ENCODE data around the gene BRINP2.

The BRINP2 gene

DNA sequence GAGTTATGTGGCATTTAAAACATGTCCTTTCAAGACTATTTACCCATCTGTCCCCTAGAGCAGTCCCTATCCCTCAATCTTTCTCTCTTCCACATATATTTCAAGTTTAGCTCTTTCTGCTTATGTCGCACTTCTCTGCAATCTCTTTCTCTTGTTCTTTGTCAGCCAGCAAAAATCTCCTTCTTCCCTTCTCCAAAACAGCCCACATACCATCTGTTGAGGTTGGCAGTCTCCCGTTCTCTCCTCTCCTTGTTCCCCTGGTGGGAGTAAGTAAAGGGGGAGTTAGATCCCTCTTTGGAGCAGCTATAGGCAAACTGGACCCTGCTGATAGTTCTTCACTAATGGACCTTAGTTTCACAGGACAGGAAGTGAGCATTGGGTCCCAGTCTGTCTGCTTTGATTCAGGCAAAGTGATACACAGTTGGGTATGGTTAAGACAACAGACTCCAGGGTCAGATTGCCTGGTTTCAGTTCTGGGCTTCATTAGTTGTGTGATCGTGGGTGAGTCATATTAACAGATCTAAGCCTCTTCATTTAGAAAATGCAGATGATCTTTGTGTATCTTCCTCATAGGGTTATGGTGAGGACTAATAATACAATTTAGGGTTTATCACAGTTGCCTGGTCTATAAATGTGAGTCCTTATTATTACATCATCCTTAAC lies 19.7 kb downstream of the BRINP2 start:
- Histone ChIP-seq H3K27me3 (no peaks in the 10 kb centered on the region), H3K4me1 (ENCODE audit: control insufficient read depth in 1 of 2, insufficient read depth in 1 of 2, low read depth in 1 of 2, low read length in 1 of 2) (no peaks in the 10 kb centered on the region), H3K36me3 (no peaks in the 10 kb centered on the region), H3K9me3 (no peaks in the 10 kb centered on the region), H3K27ac (no peak overlapping the region), H3K4me3 (ENCODE audit: low read depth in 1 of 2, low read length in 1 of 2) (no peak overlapping the region)
- TF ChIP-seq, protein P1, sequence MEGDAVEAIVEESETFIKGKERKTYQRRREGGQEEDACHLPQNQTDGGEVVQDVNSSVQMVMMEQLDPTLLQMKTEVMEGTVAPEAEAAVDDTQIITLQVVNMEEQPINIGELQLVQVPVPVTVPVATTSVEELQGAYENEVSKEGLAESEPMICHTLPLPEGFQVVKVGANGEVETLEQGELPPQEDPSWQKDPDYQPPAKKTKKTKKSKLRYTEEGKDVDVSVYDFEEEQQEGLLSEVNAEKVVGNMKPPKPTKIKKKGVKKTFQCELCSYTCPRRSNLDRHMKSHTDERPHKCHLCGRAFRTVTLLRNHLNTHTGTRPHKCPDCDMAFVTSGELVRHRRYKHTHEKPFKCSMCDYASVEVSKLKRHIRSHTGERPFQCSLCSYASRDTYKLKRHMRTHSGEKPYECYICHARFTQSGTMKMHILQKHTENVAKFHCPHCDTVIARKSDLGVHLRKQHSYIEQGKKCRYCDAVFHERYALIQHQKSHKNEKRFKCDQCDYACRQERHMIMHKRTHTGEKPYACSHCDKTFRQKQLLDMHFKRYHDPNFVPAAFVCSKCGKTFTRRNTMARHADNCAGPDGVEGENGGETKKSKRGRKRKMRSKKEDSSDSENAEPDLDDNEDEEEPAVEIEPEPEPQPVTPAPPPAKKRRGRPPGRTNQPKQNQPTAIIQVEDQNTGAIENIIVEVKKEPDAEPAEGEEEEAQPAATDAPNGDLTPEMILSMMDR (IDR thresholded peaks at IDR 0.05) = no peak

DNA sequence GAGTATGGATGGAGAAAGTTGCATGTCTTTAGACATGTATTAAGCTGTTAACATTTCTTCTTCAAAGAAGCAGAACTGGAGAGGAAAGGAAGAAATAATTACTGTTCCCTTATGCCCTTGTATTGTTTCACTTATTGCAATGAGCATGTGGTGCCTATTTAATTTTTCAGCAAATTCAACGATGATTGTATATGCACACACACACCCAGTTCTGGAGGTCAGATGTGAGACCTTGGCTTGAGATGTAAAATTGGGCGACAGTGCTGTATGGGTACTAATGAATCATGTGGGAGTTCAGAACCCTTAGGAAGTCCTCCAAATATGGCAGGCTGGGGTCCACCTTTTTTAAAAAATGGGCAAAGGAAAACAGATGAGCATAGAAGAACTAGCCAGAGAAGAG lies 27.5 kb downstream of the BRINP2 start:
- Histone ChIP-seq H3K27ac (no peak overlapping the region), H3K9me3 (no peaks in the 10 kb centered on the region), H3K4me1 (ENCODE audit: control insufficient read depth in 1 of 2, insufficient read depth in 1 of 2, low read depth in 1 of 2, low read length in 1 of 2) (no peaks in the 10 kb centered on the region), H3K27me3 (no peaks in the 10 kb centered on the region), H3K4me3 (ENCODE audit: low read depth in 1 of 2, low read length in 1 of 2) (no peak overlapping the region), H3K36me3 (no peaks in the 10 kb centered on the region)
- TF ChIP-seq, protein P1 (IDR thresholded peaks at IDR 0.05) = no peak

DNA sequence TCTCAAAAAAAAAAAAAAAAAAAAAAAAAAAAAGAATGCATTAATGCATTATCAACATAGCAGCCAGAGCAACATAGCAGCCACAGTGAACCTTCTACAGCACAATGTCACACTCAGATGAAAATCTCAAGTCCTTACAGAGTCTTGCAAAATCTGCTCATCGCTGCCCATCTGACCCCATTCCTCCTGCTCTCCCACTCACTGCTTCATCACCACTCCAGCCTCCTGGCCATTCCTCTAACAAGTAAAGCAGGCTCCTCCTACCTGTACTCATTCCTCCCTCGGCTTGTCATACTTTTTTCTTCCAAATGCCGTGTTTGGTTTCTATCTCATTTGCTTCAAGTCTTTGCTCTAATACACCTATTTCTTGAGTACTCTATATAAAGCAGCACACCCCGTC lies 29.5 kb downstream of the BRINP2 start:
- no peaks in the 10 kb centered on the region for H3K9me3 ChIP-seq
- H3K4me3 ChIP-seq (ENCODE audit: low read depth in 1 of 2, low read length in 1 of 2) = no peak overlapping the region
- H3K27ac ChIP-seq = no peak overlapping the region
- H3K27me3 ChIP-seq = no peaks in the 10 kb centered on the region
- no peaks in the 10 kb centered on the region for H3K4me1 ChIP-seq (ENCODE audit: control insufficient read depth in 1 of 2, insufficient read depth in 1 of 2, low read depth in 1 of 2, low read length in 1 of 2)
- TF ChIP-seq, protein P1 (IDR thresholded peaks at IDR 0.05) = no peak
- H3K36me3 ChIP-seq = no peaks in the 10 kb centered on the region

DNA sequence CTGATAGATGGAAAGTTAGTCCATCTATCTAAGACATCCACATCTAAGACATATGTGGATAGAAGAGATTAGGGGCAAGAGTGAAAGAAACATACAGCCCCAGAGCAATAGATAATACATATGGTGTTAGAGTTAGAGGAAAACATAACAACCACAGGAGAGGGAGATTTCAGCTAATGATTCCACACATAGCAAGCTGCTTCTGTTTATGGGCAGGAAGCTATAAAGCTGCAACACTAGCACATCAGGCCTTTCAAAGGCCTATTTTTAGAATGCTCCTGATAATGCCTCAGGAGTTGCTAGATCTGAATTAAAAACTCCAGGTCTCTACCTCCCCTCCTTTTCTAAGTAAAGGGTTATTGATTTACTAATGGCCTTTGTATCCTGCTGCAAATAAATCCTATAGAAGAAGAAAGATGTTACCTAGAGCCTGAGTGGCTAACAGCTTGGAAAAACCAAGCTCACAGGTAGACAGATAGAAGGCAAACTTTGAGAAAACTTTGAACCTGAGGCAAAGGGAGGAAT lies 36.1 kb downstream of the BRINP2 start:
- TF ChIP-seq, protein P1 (IDR thresholded peaks at IDR 0.05) = no peak
- no peaks in the 10 kb centered on the region for H3K9me3 ChIP-seq
- H3K4me1 ChIP-seq (ENCODE audit: control insufficient read depth in 1 of 2, insufficient read depth in 1 of 2, low read depth in 1 of 2, low read length in 1 of 2) = no peaks in the 10 kb centered on the region
- no peaks in the 10 kb centered on the region for H3K27me3 ChIP-seq
- no peak overlapping the region for H3K4me3 ChIP-seq (ENCODE audit: low read depth in 1 of 2, low read length in 1 of 2)
- no peaks in the 10 kb centered on the region for H3K36me3 ChIP-seq
- no peak overlapping the region for H3K27ac ChIP-seq

DNA sequence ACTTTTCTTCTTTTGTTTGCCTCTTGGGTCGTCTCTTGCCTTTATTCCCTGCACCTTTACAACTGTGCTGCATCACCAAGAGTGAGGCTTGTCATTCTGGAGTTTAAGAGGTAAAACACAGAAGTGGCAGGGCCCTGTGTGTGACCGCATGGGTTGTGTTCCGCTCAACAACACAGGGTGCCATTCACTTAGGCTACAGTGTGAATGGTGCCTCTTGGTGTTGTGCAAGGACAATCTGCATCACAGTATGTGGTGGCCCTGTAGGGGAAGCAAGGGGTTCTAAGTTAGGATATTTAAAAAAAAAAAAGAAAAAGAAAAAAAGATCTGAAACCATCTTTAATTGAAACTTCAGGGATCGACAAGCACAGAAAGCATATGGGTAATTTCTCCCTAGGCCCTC lies 38.2 kb downstream of the BRINP2 start:
- TF ChIP-seq, protein P1 (IDR thresholded peaks at IDR 0.05) = no peak
- Histone ChIP-seq H3K27ac (no peak overlapping the region), H3K36me3 (no peaks in the 10 kb centered on the region), H3K27me3 (no peaks in the 10 kb centered on the region), H3K9me3 (no peaks in the 10 kb centered on the region), H3K4me3 (ENCODE audit: low read depth in 1 of 2, low read length in 1 of 2) (no peak overlapping the region), H3K4me1 (ENCODE audit: control insufficient read depth in 1 of 2, insufficient read depth in 1 of 2, low read depth in 1 of 2, low read length in 1 of 2) (no peaks in the 10 kb centered on the region)
